ENCODE results near the gene GP5.

The GP5 gene

GRCh38 chr3:194404365-194405140 is 5.5 kb upstream of the GP5 start:
- TF ChIP-seq RAD21 (IDR thresholded peaks at IDR 0.05; ENCODE audit: low read depth) (peak; percentile 80), NFIC (IDR thresholded peaks at IDR 0.05) (no peak), YY1 (IDR thresholded peaks at IDR 0.05; ENCODE audit: low read depth) (no peak), CREB1 (IDR thresholded peaks at IDR 0.05; ENCODE audit: low read depth) (no peak), EGR1 (IDR thresholded peaks at IDR 0.05) (no peak), TEAD4 (IDR thresholded peaks at IDR 0.05) (0 out of 2 replicates have a peak, but pooled peaks have one; percentile 23), MAX (IDR thresholded peaks at IDR 0.05) (no peak)
- TF ChIP-seq, protein P1, sequence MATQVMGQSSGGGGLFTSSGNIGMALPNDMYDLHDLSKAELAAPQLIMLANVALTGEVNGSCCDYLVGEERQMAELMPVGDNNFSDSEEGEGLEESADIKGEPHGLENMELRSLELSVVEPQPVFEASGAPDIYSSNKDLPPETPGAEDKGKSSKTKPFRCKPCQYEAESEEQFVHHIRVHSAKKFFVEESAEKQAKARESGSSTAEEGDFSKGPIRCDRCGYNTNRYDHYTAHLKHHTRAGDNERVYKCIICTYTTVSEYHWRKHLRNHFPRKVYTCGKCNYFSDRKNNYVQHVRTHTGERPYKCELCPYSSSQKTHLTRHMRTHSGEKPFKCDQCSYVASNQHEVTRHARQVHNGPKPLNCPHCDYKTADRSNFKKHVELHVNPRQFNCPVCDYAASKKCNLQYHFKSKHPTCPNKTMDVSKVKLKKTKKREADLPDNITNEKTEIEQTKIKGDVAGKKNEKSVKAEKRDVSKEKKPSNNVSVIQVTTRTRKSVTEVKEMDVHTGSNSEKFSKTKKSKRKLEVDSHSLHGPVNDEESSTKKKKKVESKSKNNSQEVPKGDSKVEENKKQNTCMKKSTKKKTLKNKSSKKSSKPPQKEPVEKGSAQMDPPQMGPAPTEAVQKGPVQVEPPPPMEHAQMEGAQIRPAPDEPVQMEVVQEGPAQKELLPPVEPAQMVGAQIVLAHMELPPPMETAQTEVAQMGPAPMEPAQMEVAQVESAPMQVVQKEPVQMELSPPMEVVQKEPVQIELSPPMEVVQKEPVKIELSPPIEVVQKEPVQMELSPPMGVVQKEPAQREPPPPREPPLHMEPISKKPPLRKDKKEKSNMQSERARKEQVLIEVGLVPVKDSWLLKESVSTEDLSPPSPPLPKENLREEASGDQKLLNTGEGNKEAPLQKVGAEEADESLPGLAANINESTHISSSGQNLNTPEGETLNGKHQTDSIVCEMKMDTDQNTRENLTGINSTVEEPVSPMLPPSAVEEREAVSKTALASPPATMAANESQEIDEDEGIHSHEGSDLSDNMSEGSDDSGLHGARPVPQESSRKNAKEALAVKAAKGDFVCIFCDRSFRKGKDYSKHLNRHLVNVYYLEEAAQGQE (IDR thresholded peaks at IDR 0.05; ENCODE audit: low read depth) = no peak

GRCh38 chr3:194401868-194402329 is 2.8 kb upstream of the GP5 start:
- TF ChIP-seq MAX (IDR thresholded peaks at IDR 0.05) (no peak), TEAD4 (IDR thresholded peaks at IDR 0.05) (no peak), YY1 (IDR thresholded peaks at IDR 0.05; ENCODE audit: low read depth) (no peak), ZBTB7A (IDR thresholded peaks at IDR 0.05; ENCODE audit: low read depth) (no peak), TAF1 (IDR thresholded peaks at IDR 0.05; ENCODE audit: low read depth) (no peak), EP300 (IDR thresholded peaks at IDR 0.05; ENCODE audit: borderline replicate concordance) (no peak), RAD21 (IDR thresholded peaks at IDR 0.05; ENCODE audit: low read depth) (no peak), EGR1 (IDR thresholded peaks at IDR 0.05) (no peak), CREB1 (IDR thresholded peaks at IDR 0.05; ENCODE audit: low read depth) (no peak), CEBPB (IDR thresholded peaks at IDR 0.05) (no peak), NFIC (IDR thresholded peaks at IDR 0.05) (no peak), USF1 (IDR thresholded peaks at IDR 0.05) (no peak), FOXM1 (IDR thresholded peaks at IDR 0.05; ENCODE audit: borderline replicate concordance, low read depth) (no peak), TCF12 (IDR thresholded peaks at IDR 0.05; ENCODE audit: low read depth) (no peak)
- TF ChIP-seq, protein P1 (IDR thresholded peaks at IDR 0.05; ENCODE audit: low read depth) = no peak

DNA sequence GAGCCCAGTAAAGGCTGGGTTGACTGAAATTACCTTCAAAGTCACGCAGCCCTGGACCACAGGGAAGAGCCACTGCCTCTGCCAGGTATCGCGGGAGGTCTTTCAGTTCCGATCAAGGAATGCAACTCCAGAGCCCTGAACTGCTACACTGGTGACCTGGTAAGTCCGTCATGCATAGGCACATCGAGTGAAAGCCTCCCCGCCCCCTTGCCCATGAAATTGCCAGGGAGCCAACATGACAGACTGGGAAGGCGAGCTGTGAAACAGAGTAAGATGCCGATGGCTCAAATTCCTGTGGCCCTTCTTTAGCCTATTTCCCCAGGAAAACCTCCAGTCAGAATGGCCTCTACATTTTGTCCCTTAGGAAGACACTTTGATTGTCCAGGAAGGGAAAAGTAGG is 2.3 kb upstream of the GP5 start:
- TF ChIP-seq MAX (IDR thresholded peaks at IDR 0.05) = no peak
- TF ChIP-seq USF1 (IDR thresholded peaks at IDR 0.05) = no peak
- no peak for TF ChIP-seq ZBTB7A (IDR thresholded peaks at IDR 0.05; ENCODE audit: low read depth)
- TF ChIP-seq FOXM1 (IDR thresholded peaks at IDR 0.05; ENCODE audit: borderline replicate concordance, low read depth) = no peak
- TF ChIP-seq CEBPB (IDR thresholded peaks at IDR 0.05) = no peak
- TF ChIP-seq TEAD4 (IDR thresholded peaks at IDR 0.05) = no peak
- no peak for TF ChIP-seq EGR1 (IDR thresholded peaks at IDR 0.05)
- TF ChIP-seq CREB1 (IDR thresholded peaks at IDR 0.05; ENCODE audit: low read depth) = no peak
- no peak for TF ChIP-seq RAD21 (IDR thresholded peaks at IDR 0.05; ENCODE audit: low read depth)
- TF ChIP-seq, protein P1 (IDR thresholded peaks at IDR 0.05; ENCODE audit: low read depth) = no peak
- no peak for TF ChIP-seq TCF12 (IDR thresholded peaks at IDR 0.05; ENCODE audit: low read depth)
- no peak for TF ChIP-seq NFIC (IDR thresholded peaks at IDR 0.05)
- no peak for TF ChIP-seq EP300 (IDR thresholded peaks at IDR 0.05; ENCODE audit: borderline replicate concordance)
- TF ChIP-seq YY1 (IDR thresholded peaks at IDR 0.05; ENCODE audit: low read depth) = no peak
- no peak for TF ChIP-seq TAF1 (IDR thresholded peaks at IDR 0.05; ENCODE audit: low read depth)
